Activated CD4-positive, alpha-beta T cell treated with anti-CD3 and anti-CD28 coated beads, Interleukin-2, Interleukin-6, amounts not matched to agents 100 ng/mL and 50 ng/mL, durations not matched to agents 16 hours and 8 hours (primary cell): Measurements from ENCODE around the gene CLINT1.
"Not testable (repeated sequence)": the region's sequence is repeated elsewhere in the genome, so short reads cannot be mapped to it uniquely, and the experiment has no call there.

Source experiments
- DNase-seq: peaks from one replicate; pipeline ENCODE4 v3.0.0-alpha.2; 2020

CLINT1 gene

DNA sequence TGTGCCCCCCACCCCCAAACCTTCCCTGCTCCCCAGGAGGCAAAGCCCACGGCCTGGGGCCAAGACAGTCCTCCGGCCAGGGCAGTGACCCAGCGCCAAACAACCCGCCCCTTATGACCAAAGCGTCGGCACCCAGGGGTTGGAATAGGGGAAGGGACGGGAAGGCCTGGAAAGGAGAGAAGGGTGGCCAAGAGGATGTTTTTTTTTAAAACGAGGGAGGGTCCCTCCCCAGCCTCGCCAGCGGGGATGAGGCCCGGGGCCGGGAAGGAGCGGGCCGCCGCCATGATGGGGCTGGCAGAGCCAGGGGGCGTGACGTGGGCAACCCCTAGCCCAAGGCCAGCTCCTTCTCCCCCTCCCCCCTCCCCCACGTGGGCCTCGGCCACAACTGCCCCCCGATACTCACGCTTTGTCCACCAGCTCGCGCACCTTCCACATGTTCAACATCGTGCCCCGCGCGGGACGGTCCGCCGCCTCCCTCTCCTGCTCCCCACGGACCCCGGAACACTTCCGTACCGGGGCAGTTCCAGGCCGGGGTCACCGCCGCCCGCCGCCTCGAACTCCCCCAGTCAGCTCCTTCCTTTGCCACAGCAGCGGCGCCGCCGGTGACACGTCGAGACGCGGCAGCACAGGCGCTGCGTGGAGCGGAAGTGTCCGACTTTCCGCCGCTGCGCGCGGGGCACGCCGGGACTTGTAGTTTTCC, at the start of gene CLINT1:
CLINT1 (minus strand) TSS at position 619 of the 700 bp plus-strand sequence; CDS start at position 444, 175 bp downstream.
- peak; percentile 94 for DNase-seq

- DNase-seq, result no peak
Measured at GRCh38 chr5:157908459-157908858, 49.5 kb upstream of the CLINT1 start.

- DNase-seq, result no peak
Measured at GRCh38 chr5:157907479-157907878, 48.5 kb upstream of the CLINT1 start.

DNA sequence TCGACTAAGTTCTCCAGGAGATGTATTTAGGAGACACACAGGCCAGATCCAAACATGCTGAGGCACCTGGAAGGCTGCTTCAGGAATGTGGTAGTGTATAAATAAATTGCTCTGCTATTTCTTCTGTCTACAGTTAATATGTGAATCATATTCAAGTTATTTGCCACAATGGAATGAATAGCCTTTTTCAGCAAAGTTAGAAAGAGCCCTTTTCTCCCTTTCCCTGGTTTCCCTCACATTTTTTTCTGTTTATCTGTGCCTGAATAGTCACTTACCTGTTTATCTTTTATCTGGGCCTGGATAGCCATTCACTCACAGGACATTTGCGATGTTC, 44.1 kb upstream of the CLINT1 start:
- no peak for DNase-seq

DNA sequence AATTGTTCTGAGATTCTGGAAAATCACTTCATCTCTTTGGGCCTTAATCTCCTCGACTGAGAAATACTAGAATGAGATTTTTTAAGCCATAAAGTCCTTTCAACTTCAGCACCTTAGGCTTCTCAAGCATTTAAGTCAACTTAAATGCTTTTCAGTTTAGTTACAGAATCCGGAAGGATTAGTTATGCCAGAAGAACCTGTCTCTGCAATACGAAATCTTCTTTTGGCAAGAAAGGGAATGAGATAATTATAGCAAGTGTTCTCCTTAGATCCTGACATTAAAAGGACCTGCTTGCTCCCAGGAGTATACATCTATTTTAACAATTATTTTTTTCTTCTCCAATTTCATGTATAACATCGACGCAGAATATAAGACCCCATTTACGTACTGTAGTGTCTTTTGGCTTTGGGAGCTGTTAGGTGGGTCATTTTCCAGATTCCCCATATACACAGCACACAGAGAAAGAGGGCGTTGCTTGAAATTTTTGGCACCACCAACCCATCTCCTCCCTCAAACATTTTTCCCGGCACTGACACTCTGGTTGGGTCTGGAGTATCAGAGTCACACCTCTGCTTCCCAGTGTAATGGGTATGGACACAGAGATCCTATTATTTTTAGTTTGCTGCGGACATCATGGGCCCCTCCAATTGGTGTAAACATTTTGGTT, 43.6 kb upstream of the CLINT1 start:
- DNase-seq, result no peak

GRCh38 chr5:157900644-157901043, 41.7 kb upstream of the CLINT1 start:
- DNase-seq, result no peak

- DNase-seq, result no peak
Measured at GRCh38 chr5:157893611-157894010, 34.7 kb upstream of the CLINT1 start.

DNA sequence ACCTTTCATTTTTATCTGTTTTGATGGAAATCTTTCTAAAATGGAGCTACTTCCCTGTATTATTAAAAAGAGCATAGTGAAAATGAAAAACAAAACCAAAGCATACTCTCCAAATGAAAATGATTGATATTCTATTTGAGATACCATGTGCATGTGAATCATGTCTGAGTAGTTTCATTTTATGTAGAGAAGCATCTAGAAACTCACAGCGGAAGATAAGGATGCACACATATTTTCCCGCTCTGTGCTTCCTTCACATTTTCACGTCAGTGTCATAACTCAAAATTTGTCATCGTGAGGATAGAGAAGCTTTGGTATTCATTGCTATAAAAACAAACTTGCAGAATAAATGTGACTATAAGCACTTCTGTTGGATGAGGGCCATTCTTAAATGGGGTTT, 34.0 kb upstream of the CLINT1 start:
- DNase-seq, result peak; percentile 18

DNA sequence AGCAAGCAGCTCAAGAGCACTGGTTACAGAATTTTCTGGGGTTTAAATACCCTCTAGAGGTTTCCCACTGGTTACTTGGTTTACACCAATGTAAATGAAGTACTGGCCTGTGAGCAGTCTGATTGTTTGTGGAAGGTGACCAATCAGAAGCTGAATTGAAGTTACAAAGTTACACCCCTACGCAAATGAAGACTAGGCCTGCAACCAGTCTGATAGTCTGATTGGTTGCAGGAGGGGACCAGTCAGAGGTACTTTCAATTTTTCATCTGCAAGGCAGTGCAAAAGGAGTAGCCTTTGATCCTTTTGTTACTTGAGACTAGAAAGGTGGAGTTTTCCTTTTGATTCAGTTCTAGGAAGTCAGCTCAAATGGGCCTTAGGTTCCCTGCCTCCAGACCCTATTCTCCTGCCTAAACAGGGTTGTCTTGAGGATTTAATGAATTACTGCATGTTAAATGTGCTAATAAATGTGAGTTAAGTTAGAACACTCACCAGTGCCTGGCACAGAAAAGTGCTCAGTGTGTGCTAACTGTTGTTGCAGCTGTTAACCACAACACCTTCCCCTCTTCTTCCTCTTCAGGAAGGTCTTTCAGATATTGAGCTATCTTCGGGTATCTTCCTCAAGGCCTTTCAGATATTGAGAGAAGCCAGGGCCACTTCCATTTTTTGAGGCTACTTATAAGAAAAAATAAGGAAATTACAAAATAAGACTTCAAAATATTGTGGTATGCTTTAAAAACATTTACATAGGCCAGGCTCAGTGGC, 32.1 kb upstream of the CLINT1 start:
- DNase-seq, result no peak

DNA sequence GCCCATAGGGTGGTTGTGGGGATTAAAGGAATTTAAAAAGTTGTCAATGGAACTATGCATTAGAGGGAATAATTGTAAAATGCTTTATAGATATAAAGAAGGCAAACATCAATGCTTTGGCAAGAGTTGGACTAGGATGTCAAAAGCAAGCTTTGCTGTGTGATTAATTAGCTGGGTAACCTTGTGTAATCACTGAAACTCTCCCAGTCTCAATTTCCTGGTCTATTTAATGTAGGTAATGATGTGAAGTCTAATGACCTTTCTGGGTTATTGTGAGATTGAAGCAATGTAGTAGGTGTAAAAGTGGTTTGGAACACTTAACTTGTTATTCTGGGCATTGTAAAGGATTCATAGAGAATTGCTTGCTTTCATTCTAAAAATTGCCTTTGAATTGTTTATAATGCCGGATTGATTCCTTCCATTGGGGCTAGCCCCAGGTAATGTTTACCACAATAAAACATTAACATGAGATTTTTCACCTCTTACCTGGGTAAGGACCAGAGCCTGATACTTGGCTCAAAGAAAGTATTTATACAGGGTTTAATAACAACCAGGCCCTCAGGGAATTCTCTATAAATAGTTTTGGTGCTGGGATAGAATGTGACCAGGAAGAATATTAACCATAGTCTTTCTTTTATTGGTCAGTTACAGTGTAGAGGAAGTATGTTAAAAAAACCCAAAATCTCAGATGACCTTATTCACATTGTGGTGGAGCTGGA, 30.0 kb upstream of the CLINT1 start:
- DNase-seq, result no peak

DNA sequence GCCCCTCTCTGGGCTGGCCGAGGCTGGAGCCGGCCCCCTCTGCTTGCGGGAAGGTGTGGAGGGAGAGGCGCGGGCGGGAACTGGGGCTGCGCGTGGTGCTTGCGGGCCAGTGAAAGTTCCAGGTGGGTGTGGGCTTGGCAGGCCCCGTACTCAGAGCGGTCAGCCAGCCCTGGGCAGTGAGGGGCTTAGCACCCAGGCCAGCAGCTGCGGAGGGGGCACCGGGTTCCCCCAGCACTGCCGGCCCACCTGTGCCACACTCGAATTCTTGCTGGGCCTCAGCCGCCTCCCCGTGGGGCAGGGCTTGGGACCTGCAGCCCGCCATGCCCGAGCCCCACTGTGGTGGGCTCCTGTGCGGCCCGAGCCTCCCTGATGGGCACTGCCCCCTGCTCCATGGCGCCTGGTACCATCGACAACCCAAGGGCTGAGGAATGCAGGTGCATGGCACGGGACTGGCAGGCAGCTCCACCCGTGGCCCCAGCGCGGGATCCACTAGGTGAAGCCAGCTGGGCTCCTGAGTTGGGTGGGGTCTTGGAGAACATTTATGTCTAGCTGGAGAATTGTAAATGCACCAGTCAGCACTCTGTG, 27.9 kb upstream of the CLINT1 start:
- DNase-seq, result no peak

DNA sequence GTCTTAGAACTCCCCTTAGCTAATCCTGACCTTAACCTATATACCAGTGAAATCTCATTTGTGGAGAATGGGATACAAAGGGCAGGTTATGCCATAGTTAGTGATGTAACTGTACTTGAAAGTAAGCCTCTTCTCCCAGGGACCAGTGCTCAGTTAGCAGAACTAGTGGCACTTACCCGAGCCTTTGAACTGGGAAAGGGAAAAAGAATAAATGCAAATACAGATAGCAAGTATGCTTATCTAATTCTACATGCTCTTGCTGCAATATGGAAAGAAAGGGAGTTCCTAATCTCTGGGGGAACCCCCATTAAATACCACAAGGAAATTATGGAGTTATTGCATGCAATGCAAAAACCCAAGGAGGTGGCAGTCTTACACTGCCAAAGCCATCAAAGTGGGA, 26.1 kb upstream of the CLINT1 start:
- DNase-seq, result not testable (repeated sequence)

GRCh38 chr5:157881498-157881897, 22.6 kb upstream of the CLINT1 start:
- not testable (repeated sequence) for DNase-seq

GRCh38 chr5:157877821-157878220, 18.9 kb upstream of the CLINT1 start:
- no peak for DNase-seq

- DNase-seq, result peak; percentile 20
Measured at GRCh38 chr5:157874861-157875260, 15.9 kb upstream of the CLINT1 start.

- DNase-seq, result peak; percentile 20
Measured at GRCh38 chr5:157870837-157871834, 12.2 kb upstream of the CLINT1 start.

DNA sequence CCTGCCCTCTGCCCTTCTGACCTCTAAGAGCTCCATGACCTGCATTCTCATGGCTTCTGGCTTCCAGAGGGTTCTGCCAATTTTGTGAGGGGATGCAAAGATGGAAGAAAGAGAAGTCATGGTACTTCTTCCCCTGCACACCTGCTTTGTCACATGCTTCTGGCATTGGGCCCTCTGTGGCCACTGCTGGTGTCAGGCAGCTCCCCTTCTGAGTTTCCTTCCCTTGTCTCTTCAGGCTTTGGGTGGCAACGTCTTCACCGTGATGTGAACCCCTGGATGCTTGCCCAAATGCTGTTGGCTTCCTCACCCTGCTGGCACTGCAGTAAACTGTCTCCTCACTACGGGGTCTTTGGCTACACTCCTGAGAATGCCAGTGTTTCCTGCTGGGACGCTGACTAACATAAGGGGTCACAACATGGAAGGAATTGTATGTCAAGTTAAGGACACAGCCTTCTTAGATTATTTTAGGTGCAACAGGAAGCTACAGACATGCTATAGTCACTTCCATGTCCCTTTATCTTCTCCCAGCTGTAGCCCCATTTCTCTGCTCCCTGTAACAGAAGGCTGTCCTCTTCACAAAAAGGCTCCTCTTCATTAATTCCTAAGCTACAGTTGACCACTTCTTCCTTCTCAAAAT, 8.9 kb upstream of the CLINT1 start:
- no peak for DNase-seq

DNA sequence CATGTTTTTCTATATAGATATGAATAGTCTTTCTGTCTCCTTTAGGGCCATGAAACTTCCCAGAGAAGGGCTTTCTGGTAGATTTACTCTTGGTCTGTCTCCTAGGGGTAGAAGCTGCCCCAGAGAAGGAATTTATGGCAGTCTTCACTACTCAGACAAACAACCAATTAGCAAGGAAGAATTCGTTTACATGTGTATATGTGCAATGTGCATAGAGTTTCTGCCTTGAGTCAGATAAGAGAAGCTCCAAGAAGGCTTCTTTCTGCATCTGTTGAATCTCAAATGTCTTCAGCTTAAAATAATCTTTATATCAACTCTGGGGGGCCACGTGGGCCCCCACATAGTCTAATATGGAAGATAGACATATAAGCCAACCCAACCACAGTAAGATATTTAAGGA, 7.6 kb upstream of the CLINT1 start:
- DNase-seq, result no peak

DNA sequence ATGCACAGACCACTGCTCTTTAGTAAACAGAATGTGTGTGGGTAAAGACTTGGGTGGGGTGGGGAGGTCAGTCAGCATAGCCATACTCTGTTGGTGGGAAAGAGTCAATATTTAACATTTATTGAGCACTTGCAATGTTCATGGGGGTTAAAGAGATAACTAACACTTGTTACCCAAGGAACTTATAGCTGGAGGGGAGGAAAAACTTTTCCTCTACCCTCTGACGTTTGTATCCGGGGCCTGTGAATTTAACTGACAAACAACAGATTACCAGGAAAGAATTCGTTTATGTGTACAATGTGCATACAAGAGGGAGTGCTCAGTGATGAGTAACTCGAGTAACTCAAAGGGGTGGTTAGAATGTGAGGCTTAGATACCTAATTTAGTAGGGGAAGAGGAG, 6.8 kb upstream of the CLINT1 start:
- DNase-seq, result no peak

DNA sequence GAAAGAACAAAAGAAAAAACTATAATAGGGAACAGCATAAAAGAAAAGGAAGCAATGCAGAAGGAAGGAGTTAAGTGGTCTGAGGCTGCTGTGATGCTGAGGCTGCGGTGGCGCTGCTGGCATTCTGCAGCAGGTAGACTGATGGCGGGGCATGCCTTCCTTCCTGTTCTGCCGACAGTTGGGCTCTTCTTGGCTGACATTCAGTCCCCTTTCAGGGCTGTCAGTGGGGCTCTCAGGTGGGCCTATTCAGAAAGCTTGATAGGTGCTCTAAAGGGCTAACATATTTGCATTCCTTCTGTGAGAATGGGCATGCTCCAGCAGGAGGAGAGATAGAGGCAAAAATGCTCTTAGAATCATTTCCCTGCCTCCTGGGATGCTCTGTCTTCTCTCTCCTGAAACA, 5.1 kb upstream of the CLINT1 start:
- DNase-seq, result no peak

DNA sequence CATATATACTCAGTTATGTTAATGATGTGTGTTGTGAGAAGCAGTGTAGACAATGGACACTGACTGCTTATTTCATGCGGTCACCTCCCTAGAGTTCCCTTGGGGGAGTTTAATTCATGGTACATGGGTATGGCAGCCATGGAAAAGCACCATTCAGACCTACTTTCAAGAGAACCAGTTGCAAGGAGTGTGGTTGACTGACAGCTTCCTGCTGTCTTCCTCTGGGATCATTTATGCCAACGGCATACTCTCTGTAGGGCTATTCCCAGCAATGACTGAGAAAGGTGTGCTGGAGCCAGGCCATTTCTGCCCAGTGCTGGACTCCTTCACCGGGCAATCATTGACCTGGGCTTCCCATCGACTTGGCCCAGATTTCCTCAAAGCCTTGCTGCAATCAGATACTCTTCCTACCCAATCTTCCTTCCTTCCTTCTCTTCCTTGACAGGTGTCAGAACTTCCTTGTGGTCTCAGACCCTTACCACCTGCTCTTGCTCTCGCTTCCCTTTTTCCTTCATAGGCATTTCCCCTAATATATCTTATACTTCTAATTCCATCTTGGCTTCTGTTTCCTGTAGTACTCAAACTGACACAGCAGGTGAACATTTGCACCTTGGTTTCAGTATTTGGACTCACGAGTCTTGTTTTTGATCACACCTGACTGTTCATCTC, 3.4 kb upstream of the CLINT1 start:
- peak; percentile 33 for DNase-seq
